ENCODE data around the gene OMA1. TPM values are rescaled to one million over a fixed set of nuclear protein-coding genes. Genes with fewer than 3 reads are reported as not detected.
"Not testable (repeated sequence)": the region's sequence is repeated elsewhere in the genome, so short reads cannot be mapped to it uniquely, and the experiment has no call there.

OMA1 gene
- total RNA-seq, 1 experiment from 2014 or later, result 25.4 TPM

- CTCF ChIA-PET, result no interaction called here
- H3K36me3 Mint-ChIP-seq (ENCODE audit: insufficient read depth, unreplicated experiment), result peaks cover 25% of the 10 kb centered on the region
- H3K27ac Mint-ChIP-seq (ENCODE audit: unreplicated experiment), result no peak overlapping the region
- DNase-seq, result no peak
- intact Hi-C loops (cut with micrococcal nuclease; ENCODE audit: unreplicated experiment), result no loop called here
- H3K4me3 Mint-ChIP-seq (ENCODE audit: low read depth, unreplicated experiment), result no peak overlapping the region
- peaks cover 42% of the 10 kb centered on the region for H3K4me1 Mint-ChIP-seq (ENCODE audit: low read depth, unreplicated experiment)
- no peaks in the 10 kb centered on the region for H3K27me3 Mint-ChIP-seq (ENCODE audit: unreplicated experiment)
- H3K9me3 Mint-ChIP-seq (ENCODE audit: low read depth, unreplicated experiment), result no peaks in the 10 kb centered on the region
- no TSS peak for BruUV-seq (replicated peaks)
- TF ChIP-seq CTCF (IDR thresholded peaks at IDR 0.05; ENCODE audit: unreplicated experiment), result no peak
Measured at GRCh38 chr1:58570094-58570493, 23.6 kb upstream of the OMA1 start.

GRCh38 chr1:58568911-58569310 lies 22.4 kb upstream of the OMA1 start:
- Mint-ChIP-seq H3K36me3 (ENCODE audit: insufficient read depth, unreplicated experiment) (peaks cover 13% of the 10 kb centered on the region), H3K4me1 (ENCODE audit: low read depth, unreplicated experiment) (peaks cover 40% of the 10 kb centered on the region), H3K9me3 (ENCODE audit: low read depth, unreplicated experiment) (no peaks in the 10 kb centered on the region), H3K27ac (ENCODE audit: unreplicated experiment) (no peak overlapping the region), H3K27me3 (ENCODE audit: unreplicated experiment) (no peaks in the 10 kb centered on the region), H3K4me3 (ENCODE audit: low read depth, unreplicated experiment) (no peak overlapping the region)
- BruUV-seq (replicated peaks), result no TSS peak
- CTCF ChIA-PET, result no interaction called here
- no peak for DNase-seq
- intact Hi-C loops (cut with micrococcal nuclease; ENCODE audit: unreplicated experiment), result no loop called here
- TF ChIP-seq CTCF (IDR thresholded peaks at IDR 0.05; ENCODE audit: unreplicated experiment), result no peak

GRCh38 chr1:58568271-58568860 lies 21.8 kb upstream of the OMA1 start:
- Mint-ChIP-seq H3K4me3 (ENCODE audit: low read depth, unreplicated experiment) (no peak overlapping the region), H3K27me3 (ENCODE audit: unreplicated experiment) (no peaks in the 10 kb centered on the region), H3K27ac (ENCODE audit: unreplicated experiment) (no peak overlapping the region), H3K4me1 (ENCODE audit: low read depth, unreplicated experiment) (peaks cover 34% of the 10 kb centered on the region), H3K9me3 (ENCODE audit: low read depth, unreplicated experiment) (no peaks in the 10 kb centered on the region), H3K36me3 (ENCODE audit: insufficient read depth, unreplicated experiment) (peaks cover 8% of the 10 kb centered on the region)
- no peak for TF ChIP-seq CTCF (IDR thresholded peaks at IDR 0.05; ENCODE audit: unreplicated experiment)
- CTCF ChIA-PET, result interaction anchor here (1.0 kb wide), 1 partner anchor 84 kb away, joined by 4 read pairs; no protein-coding TSS in a partner anchor
- BruUV-seq (replicated peaks), result no TSS peak
- intact Hi-C loops (cut with micrococcal nuclease; ENCODE audit: unreplicated experiment), result no loop called here
- no peak for DNase-seq

- Mint-ChIP-seq H3K4me3 (ENCODE audit: low read depth, unreplicated experiment) (no peak overlapping the region), H3K36me3 (ENCODE audit: insufficient read depth, unreplicated experiment) (no peaks in the 10 kb centered on the region), H3K9me3 (ENCODE audit: low read depth, unreplicated experiment) (no peaks in the 10 kb centered on the region), H3K27me3 (ENCODE audit: unreplicated experiment) (no peaks in the 10 kb centered on the region), H3K27ac (ENCODE audit: unreplicated experiment) (no peak overlapping the region), H3K4me1 (ENCODE audit: low read depth, unreplicated experiment) (peaks cover 14% of the 10 kb centered on the region)
- intact Hi-C loops (cut with micrococcal nuclease; ENCODE audit: unreplicated experiment), result no loop called here
- no peak for TF ChIP-seq CTCF (IDR thresholded peaks at IDR 0.05; ENCODE audit: unreplicated experiment)
- no TSS peak for BruUV-seq (replicated peaks)
- CTCF ChIA-PET, result interaction anchor here (0.6 to 0.7 kb wide), 2 partner anchors 25 to 81 kb away, joined by 3 read pairs; no protein-coding TSS in a partner anchor
- no peak for DNase-seq
Measured at GRCh38 chr1:58566339-58566738, 19.8 kb upstream of the OMA1 start.

- H3K9me3 Mint-ChIP-seq (ENCODE audit: low read depth, unreplicated experiment); H3K4me1 Mint-ChIP-seq (ENCODE audit: low read depth, unreplicated experiment); DNase-seq; BruUV-seq (replicated peaks); H3K27ac Mint-ChIP-seq (ENCODE audit: unreplicated experiment); H3K27me3 Mint-ChIP-seq (ENCODE audit: unreplicated experiment); intact Hi-C loops (cut with micrococcal nuclease; ENCODE audit: unreplicated experiment); H3K4me3 Mint-ChIP-seq (ENCODE audit: low read depth, unreplicated experiment); H3K36me3 Mint-ChIP-seq (ENCODE audit: insufficient read depth, unreplicated experiment); CTCF ChIA-PET: not testable (repeated sequence)
Measured at GRCh38 chr1:58563715-58564114, 17.2 kb upstream of the OMA1 start.

All from Calu3 (cell line).